ENCODE results near the gene STXBP6.

The STXBP6 gene

GRCh38 chr14:24976602-24977001 lies 73.3 kb downstream of the STXBP6 start:
- no peak for TF ChIP-seq CTCF (IDR thresholded peaks at IDR 0.05; ENCODE audit: low read depth, low read length)
- no peak overlapping the region for H3K4me3 ChIP-seq (ENCODE audit: low read depth, low read length)
- no peak for DNase-seq (ENCODE audit: low read depth, low spot score)
- in situ Hi-C loops (cut with HindIII; ENCODE audit: low sequenced_read_pairs), result no loop called here

GRCh38 chr14:24975393-24975792 lies 74.6 kb downstream of the STXBP6 start:
- no peak for TF ChIP-seq CTCF (IDR thresholded peaks at IDR 0.05; ENCODE audit: low read depth, low read length)
- in situ Hi-C loops (cut with HindIII; ENCODE audit: low sequenced_read_pairs), result no loop called here
- DNase-seq (ENCODE audit: low read depth, low spot score), result no peak
- no peak overlapping the region for H3K4me3 ChIP-seq (ENCODE audit: low read depth, low read length)

GRCh38 chr14:24974591-24975374 lies 75.2 kb downstream of the STXBP6 start:
- no peak overlapping the region for H3K4me3 ChIP-seq (ENCODE audit: low read depth, low read length)
- TF ChIP-seq CTCF (IDR thresholded peaks at IDR 0.05; ENCODE audit: low read depth, low read length), result no peak
- in situ Hi-C loops (cut with HindIII; ENCODE audit: low sequenced_read_pairs), result no loop called here
- DNase-seq (ENCODE audit: low read depth, low spot score), result no peak

- TF ChIP-seq CTCF (IDR thresholded peaks at IDR 0.05; ENCODE audit: low read depth, low read length), result no peak
- in situ Hi-C loops (cut with HindIII; ENCODE audit: low sequenced_read_pairs), result no loop called here
- no peak for DNase-seq (ENCODE audit: low read depth, low spot score)
- no peak overlapping the region for H3K4me3 ChIP-seq (ENCODE audit: low read depth, low read length)
Measured at GRCh38 chr14:24972844-24973243, 77.1 kb downstream of the STXBP6 start.

DNA sequence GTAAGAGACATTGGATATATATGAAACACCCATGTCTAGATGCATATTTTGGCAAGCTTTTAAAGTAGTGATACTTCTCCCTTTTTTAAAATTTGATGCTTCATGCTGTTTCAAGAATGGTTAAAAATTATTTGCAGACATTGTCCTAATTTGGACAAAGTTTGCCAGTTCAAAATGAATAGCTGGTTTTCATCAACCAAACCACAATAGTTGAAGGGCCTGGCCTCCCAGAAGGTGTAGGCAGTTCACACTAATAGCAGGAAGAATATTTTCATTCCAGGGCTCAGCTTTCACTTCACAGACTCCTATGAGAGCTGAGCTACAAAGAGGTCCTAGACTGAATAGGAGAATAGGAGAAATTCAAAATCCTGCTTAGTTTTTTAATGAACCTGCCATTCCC lies 78.7 kb downstream of the STXBP6 start:
- no peak for DNase-seq (ENCODE audit: low read depth, low spot score)

DNA sequence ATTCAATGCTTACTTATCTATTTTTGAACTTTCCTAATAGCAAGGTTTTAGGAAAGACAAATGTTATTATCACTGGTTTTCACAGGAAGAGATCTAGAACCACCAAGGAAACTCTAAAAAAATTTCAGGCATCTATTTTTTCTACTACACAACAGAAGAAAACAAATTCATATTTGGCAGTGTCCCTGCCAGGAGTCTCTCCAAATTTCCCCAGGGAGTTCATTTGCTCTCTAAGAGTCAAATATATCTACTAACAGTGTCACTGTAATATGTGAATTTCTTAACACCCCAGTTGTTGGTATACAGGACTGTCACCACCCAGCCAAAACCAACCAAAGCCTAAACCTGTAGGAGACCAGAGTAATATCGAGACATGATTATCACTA lies 83.4 kb downstream of the STXBP6 start:
- no peak for TF ChIP-seq CTCF (IDR thresholded peaks at IDR 0.05; ENCODE audit: low read depth, low read length)
- no peak overlapping the region for H3K4me3 ChIP-seq (ENCODE audit: low read depth, low read length)
- in situ Hi-C loops (cut with HindIII; ENCODE audit: low sequenced_read_pairs), result no loop called here
- DNase-seq (ENCODE audit: low read depth, low spot score), result no peak

More for the DNA sequence above, 78.7 kb downstream of the STXBP6 start:
- TF ChIP-seq CTCF (IDR thresholded peaks at IDR 0.05; ENCODE audit: low read depth, low read length), result no peak
- no peak overlapping the region for H3K4me3 ChIP-seq (ENCODE audit: low read depth, low read length)
- in situ Hi-C loops (cut with HindIII; ENCODE audit: low sequenced_read_pairs), result no loop called here

Measured in astrocyte of the spinal cord (primary cell).